Stimulated activated CD8-positive, alpha-beta memory T cell treated with anti-CD3 and anti-CD28 coated beads, Interleukin-12 subunit alpha, Interleukin-12 subunit beta, amount 100 ng/mL, for 1 hour (primary cell): ENCODE data around the gene NDUFAF2.
"Not testable (repeated sequence)": the region's sequence is repeated elsewhere in the genome, so short reads cannot be mapped to it uniquely, and the experiment has no call there.

Source experiments
- DNase-seq: peaks from one replicate; pipeline ENCODE4 v3.0.0-alpha.2; 2020; ENCODE audit warnings: low read depth

Gene NDUFAF2

DNA sequence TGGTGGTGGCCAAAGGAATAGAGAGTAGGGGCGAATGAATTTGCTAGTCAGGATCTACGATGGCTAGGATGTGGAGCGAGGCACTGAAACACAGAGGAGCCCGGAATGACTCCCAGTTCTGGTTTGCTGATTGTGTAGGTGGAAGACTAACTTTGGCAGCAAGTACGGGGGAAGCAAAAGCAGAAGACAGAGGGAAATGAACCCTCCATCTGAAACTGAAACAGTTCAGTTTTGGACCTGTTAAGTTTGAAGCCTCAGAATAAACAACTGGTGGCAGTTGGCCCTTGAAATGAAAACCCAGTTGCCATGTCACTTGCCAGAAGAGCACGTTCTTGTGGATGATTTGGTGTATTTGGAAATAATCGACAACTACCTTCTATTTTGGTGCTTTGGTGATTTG, 232.7 kb downstream of the NDUFAF2 start:
- DNase-seq: no peak

DNA sequence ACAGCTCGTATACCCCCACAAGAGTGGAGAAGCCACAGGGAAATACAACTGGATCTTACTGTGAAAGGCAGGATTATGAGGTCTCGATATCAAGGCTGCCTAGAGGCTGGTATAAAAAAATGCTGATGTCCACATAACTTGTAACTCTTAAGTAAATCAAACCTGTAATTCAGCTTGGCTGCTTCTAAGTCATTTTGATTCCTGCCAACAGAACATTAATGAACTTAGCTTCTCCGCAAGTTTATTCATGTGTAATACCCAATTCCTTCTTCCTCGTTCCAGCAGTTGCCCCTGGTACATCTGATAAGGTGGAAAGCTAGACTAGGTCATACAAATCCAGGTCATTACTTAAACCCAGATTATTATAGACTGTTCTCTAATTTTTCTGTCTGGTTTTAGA, 233.7 kb downstream of the NDUFAF2 start:
- DNase-seq: no peak

DNA sequence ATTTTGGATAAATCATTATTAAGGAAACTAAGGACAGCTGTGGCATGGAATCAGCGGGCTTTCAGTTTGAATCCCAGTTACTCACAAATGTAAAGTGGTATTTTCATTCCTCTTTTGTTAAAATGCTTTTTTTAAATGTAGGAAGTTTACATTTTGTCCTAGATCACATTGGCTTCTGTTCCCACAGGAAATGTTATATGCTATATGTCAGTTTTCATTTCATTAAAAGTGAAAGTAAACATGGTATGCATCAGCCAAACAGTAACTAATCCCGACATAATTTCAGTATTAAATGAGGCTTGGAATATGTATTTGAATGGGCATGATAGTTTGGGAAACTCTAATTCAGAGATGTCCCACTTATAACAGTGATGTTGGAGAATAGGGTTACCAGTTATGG, 235.9 kb downstream of the NDUFAF2 start:
- DNase-seq: no peak

DNA sequence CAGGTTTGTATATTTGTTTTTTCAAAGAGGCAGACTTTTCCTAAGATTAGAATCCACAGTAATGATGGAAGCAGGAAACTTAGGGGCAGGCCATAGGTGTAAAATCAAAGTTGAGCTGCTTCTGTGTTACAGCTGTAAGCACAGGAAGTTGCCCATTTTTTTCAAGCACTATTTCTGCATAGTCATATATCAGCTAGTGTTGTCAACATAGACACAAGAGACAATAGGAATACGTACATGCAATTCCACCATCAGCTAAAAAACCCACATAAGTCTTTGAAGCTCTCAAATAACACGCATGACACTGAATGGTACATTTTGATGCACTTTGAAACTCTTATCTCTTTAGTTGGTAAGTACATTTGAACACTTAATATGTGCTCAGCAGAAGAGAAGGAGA, 237.4 kb downstream of the NDUFAF2 start:
- DNase-seq: no peak

DNA sequence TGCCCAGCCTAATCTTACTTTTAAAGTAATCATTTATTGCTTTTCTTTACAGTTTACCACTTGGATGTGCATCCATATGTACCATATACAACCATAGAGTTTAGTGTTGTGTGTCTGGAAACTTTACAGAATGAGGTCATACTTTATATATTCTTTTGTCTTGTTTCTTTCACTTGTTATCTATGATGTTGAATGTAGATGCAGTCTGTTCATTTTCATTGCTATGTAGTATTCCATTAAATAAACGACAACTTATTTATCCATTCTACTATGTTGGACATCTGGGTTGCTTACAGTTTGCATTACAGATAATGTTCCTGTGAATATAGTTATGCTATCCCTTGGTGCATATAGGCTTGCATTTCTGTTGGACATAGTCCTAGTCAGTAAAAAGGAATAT, 238.5 kb downstream of the NDUFAF2 start:
- no peak for DNase-seq

DNA sequence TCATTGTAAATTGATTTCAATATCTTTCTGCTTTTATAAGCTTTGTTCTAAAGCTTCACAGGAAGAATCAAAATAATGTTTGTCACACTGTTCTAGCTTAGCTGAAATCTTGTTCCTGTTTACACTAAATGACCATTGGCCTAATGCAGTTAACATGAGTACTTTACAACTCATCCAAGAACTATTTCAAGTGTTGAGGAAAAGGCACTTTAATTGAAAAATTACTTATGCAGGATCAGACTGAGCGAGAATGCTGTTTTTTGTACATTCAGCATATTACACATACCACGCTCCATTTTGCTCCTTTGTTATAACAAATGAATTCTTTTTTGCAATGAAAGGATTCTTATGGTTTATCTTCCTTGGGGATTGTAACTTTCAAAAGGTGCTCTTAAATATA, 239.7 kb downstream of the NDUFAF2 start:
- no peak for DNase-seq

DNA sequence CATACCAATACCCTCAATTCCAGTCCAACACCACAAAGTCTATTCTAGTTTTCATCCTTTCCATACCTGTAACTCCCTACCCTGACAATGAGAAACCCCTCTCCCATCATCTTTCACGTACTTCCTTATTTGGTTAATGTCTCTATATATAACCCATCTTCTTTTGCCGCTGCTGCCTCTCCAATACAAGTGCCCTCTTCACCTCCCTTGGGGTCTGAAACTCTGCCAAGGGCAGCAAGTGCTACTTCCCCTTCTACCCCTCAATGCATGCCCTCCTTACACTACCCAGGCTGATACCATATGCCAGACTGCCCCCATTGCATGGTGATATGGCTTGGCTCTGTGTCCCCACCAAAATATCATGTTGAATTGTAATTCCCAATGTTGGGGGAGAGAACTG, 241.6 kb downstream of the NDUFAF2 start:
- DNase-seq: no peak

DNA sequence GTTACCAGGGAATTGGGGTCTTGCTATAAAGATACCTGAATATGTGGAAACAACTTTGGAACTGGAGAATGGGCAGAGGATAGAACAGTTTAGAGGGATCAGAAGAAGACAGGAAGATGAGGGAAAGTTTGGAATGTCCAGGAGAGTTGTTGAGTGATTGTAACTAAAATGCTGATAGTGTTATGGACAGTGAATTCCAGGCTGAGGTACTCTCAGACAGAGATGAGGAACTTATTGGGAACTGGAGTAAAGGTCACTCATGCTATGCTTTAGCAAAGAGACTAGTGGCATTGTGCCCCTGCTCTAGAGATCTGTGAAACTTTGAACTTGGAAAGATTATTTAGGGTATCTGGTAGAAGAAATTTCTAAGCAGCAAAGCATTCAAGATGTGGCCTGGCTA, 242.3 kb downstream of the NDUFAF2 start:
- DNase-seq: not testable (repeated sequence)

DNA sequence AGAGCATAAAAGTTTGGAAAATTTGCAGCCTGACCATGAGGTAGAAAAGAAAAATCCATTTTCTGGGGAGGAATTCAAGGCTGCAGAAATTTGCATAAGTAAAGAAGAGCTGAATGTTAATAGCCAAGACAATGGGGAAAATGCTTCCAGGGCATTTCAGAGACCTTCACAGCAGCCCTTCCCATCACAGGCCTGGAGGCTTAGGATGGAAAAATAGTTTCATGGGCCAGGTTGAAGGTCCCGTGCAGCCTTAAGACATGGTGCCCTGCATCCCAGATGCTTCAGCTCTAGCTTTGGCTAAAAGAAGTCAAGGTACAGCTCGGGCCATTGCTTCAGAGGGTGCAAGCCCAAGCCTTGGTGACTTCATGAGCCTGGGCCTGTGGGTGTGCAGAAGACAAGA, 242.8 kb downstream of the NDUFAF2 start:
- not testable (repeated sequence) for DNase-seq

DNA sequence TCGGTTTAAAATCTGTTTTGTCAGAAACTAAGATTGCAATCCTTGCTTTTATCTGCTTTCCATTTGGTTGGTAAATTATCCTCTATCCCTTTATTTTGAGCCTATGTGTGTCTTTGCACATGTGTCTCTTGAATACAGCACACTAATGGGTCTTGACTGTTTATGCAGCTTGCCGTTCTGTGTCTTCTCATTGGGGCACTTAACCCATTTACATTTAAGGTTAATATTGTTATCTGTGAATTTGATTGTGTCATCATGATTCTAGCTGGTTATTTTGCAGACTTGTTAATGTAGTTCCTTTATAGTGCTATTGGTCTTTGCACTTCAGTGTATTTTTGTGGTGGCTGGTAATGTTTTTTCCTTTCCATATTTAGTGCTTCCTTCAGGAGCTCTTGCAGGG, 253.6 kb downstream of the NDUFAF2 start:
- DNase-seq: no peak

DNA sequence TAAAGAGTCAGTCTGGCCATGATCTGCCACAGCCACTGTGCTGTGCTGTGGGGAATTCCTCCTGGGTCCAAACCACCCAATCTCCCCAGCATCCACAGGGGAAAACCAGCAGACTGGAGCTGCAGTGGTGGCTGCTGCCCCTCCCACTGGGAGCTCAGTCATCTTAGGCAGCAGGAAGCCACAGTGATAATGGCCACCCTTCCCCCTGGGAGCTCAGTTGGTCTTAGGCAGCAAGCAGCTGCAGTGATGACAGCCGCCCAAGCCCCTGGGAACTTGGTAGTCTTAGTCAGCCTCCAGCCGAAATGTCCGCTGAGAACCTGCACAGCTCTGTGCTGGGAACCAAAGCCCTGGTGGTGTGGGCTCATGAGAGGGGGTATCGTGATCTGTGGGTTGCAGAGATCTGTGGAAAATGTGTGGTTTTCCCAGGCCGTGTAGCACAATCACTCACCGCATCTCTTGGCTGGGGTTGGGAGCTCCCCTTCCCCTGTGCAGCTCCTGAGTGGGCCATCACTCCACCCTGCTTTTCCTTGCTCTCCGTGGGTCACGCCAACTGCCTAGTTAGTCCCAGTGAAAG, 255.7 kb downstream of the NDUFAF2 start:
- DNase-seq: no peak

DNA sequence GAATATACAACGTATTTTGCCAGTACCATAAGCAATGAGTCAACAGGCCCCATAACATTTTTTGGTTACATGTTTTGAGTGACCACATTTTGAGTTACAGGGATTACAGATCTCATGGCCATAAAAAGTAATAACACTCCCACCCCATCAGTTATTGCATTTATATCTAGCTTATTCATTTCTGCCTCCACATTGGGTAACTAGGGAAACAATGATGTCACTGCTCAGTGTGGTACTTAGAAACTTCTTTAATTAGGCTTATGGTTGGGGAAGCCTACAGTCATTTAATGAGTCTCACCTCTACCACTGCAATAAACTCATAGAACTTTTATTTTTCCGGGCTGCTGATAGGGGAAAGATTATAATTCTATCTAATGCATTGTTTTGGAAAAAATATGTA, 257.2 kb downstream of the NDUFAF2 start:
- DNase-seq: no peak
